K562 (cell line): Measurements from ENCODE around the gene CTDSPL. TPM values are rescaled to one million over a fixed set of nuclear protein-coding genes. Genes with fewer than 3 reads are reported as not detected.

Experiments
- BCL6 ChIP-seq: fragments of 250-450 bp; sonication (Bioruptor Pico); IDR thresholded peaks from 2 replicates; pipeline ENCODE4 v1.4.0; 2020
- CBX1 ChIP-seq: sonication (generic); IDR thresholded peaks from 2 replicates; pipeline ENCODE4 v1.6.1; 2016; ENCODE audit warnings: antibody characterized with exemption, low read depth, mild to moderate bottlenecking
- EHMT2 ChIP-seq: fragments of 450-650 bp; IDR thresholded peaks from 2 replicates; pipeline ENCODE4 v1.6.1; 2018; ENCODE audit warnings: antibody characterized with exemption
- FOXK1 ChIP-seq: sonication (generic); formaldehyde crosslinking; IDR thresholded peaks from 2 replicates; pipeline ENCODE4 v1.8.0; 2022; ENCODE audit warnings: missing genetic modification reagents, mild to moderate bottlenecking, borderline replicate concordance
- GATAD2A ChIP-seq: fragments of 450-650 bp; IDR thresholded peaks from 2 replicates; pipeline ENCODE4 v1.6.1; 2017
- ID3 ChIP-seq, 2 experiments: fragments of 250-450 bp in 1 of 2; fragments of 450-650 bp in 1 of 2; sonication (Bioruptor Pico) in 1 of 2; IDR thresholded peaks; 2 replicates each; pipeline versions ENCODE4 v1.6.1 to v1.8.0; 2016 to 2021; ENCODE audit warnings: mild to moderate bottlenecking in 2 of 2, moderate library complexity in 2 of 2, missing compliant biosample characterization in 1 of 2, missing genetic modification characterization in 1 of 2
- NEUROD1 ChIP-seq: fragments of 150-350 bp; IDR thresholded peaks from 2 replicates; pipeline ENCODE4 v1.6.1; 2014; ENCODE audit warnings: borderline replicate concordance, low read length, low read depth; ENCODE audit not compliant: partially characterized antibody
- NFIX ChIP-seq: fragments of 250-450 bp; sonication (Bioruptor Pico); IDR thresholded peaks from 2 replicates; pipeline ENCODE4 v1.4.0; 2020; ENCODE audit warnings: low read depth, mild to moderate bottlenecking, moderate library complexity
- NFYB ChIP-seq: IDR thresholded peaks from 2 replicates; pipeline ENCODE4 v1.6.1; 2011; ENCODE audit warnings: mild to moderate bottlenecking, moderate library complexity; ENCODE audit not compliant: insufficient read length; ENCODE audit errors: extremely low read depth
- POLR2AphosphoS2 ChIP-seq: IDR thresholded peaks from 2 replicates; pipeline ENCODE4 v1.6.1; 2012; ENCODE audit warnings: low read length, improper control_type of control experiment
- POU5F1 ChIP-seq: fragments of 150-350 bp; IDR thresholded peaks from 2 replicates; pipeline ENCODE4 v1.6.1; 2014; ENCODE audit warnings: borderline replicate concordance, low read length, low read depth, mild to moderate bottlenecking; ENCODE audit not compliant: partially characterized antibody
- TEAD4 ChIP-seq, 2 experiments: sonication (generic) in 1 of 2; formaldehyde crosslinking in 1 of 2; IDR thresholded peaks; 2 replicates each; pipeline versions ENCODE4 v1.6.1 to v1.8.0; 2012 to 2022; ENCODE audit warnings: borderline replicate concordance in 1 of 2, inconsistent platforms in 1 of 2, low read length in 1 of 2, mild to moderate bottlenecking in 1 of 2, missing genetic modification reagents in 1 of 2
- USF1 ChIP-seq: sonication (generic); formaldehyde crosslinking; IDR thresholded peaks from 2 replicates; pipeline ENCODE4 v1.9.0; 2022; ENCODE audit warnings: mild to moderate bottlenecking, missing genetic modification reagents
- ZC3H11A ChIP-seq: IDR thresholded peaks from 2 replicates; pipeline ENCODE4 v1.6.1; 2012; ENCODE audit warnings: low read depth, low read length, improper control_type of control experiment
- ZNF124 ChIP-seq: sonication (generic); formaldehyde crosslinking; IDR thresholded peaks from 2 replicates; pipeline ENCODE4 v1.8.1; 2022; ENCODE audit warnings: missing genetic modification reagents
- ZNF232 ChIP-seq: sonication (generic); formaldehyde crosslinking; IDR thresholded peaks from 2 replicates; pipeline ENCODE4 v1.8.0; 2022; ENCODE audit warnings: mild to moderate bottlenecking, missing genetic modification reagents
- ZNF280B ChIP-seq: fragments of 250-450 bp; sonication (Bioruptor Pico); IDR thresholded peaks from 2 replicates; pipeline ENCODE4 v1.5.1; 2021; ENCODE audit warnings: mild to moderate bottlenecking
- ZNF324 ChIP-seq: fragments of 250-450 bp; sonication (Bioruptor Pico); IDR thresholded peaks from 2 replicates; pipeline ENCODE4 v1.4.0; 2020; ENCODE audit warnings: mild to moderate bottlenecking
- ZNF445 ChIP-seq: fragments of 250-450 bp; sonication (Bioruptor Pico); IDR thresholded peaks from 2 replicates; pipeline ENCODE4 v1.4.0; 2020; ENCODE audit warnings: low read depth, mild to moderate bottlenecking, moderate library complexity
- ZNF589 ChIP-seq: fragments of 200-800 bp; sonication (Bioruptor generic); IDR thresholded peaks from 2 replicates; pipeline ENCODE4 v1.6.1; 2016; ENCODE audit warnings: low read depth, missing genetic modification characterization, missing compliant biosample characterization
- polyA plus RNA-seq, 8 experiments: library from polyadenylated mRNA; depleted of rRNA in 4 of 8; stranded (reverse) in 5 of 8; unstranded in 3 of 8; fragments of >200 nt; fragmentation: Nextera tagmentation in 2 of 8; fragmentation: Illumina TruSeq in 1 of 8; extraction: Ambion mirVana in 2 of 8; extraction: Trizol in 1 of 8; gene quantifications; 2 replicates each; pipeline versions ENCODE4 v1.2.1 to v1.2.3, GENCODE V29; 2011 to 2014; ENCODE audit warnings: inconsistent platforms in 1 of 8, missing spikeins in 1 of 8
- total RNA-seq, 7 experiments: library from RNA; depleted of rRNA in 6 of 7; stranded (reverse); fragments of >200 nt in 6 of 7; fragmentation: Illumina TruSeq in 2 of 7; extraction: Trizol in 2 of 7; gene quantifications; 2 replicates each; pipeline versions ENCODE4 v1.2.1 to v1.2.3, GENCODE V29; 2011 to 2021; ENCODE audit warnings: low replicate concordance in 1 of 7
- TF ChIP-seq, protein P1 (sequence below): fragments of 450-650 bp; IDR thresholded peaks from 2 replicates; pipeline ENCODE4 v1.6.1; 2017; ENCODE audit warnings: antibody characterized with exemption, mild to moderate bottlenecking

CTDSPL gene
- total and polyA plus RNA-seq, 9 of the 15 experiments (the other 6 are each of a cell fraction or from before 2014, with no cell fraction given) = 5.1 to 19.3 (median 11.3) TPM

DNA sequence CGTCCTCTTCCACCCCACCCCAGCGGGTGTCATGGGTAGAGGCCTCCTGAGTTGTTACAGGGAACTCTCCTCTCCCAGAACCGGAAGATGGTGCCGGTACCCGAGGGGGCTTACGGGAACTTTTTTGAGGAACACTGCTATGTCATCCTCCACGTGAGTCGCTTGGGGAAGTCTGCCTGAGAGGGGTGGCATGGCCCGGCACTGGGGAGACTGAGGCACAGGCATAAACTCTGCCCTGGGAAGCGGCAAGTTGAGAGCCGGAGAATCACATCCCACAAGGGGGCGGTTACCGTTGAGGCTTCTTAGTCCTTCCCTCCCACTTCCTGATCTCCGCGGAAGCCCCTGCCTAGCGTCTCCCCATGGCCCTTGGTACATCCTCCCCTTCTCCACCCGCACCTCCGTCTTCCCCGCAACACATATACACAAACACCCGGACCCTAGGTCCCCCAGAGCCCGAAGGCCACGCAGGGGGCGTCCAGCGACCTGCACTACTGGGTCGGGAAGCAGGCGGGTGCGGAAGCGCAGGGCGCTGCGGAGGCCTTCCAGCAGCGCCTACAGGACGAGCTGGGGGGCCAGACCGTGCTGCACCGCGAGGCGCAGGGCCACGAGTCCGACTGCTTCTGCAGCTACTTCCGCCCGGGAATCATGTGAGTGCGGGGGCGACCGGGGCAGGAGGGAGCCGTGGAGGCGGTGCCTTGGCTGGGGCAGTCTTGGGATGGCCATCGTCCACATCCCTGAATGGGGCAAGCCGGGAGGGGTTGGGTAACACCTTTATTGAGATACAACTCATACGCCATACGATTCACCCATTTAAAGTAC, 132.3 kb downstream of the CTDSPL start (continued):
- TF ChIP-seq ZNF124 (CRISPR knock-in tag) = no peak
- TF ChIP-seq NFYB = no peak
- no peak for TF ChIP-seq ZC3H11A
- peak; percentile 72 for TF ChIP-seq USF1 (CRISPR knock-in tag)
- TF ChIP-seq ZNF589 = no peak
- TF ChIP-seq EHMT2 = peak; percentile 66
- no peak for TF ChIP-seq ID3 (CRISPR knock-in tag; IDR thresholded peaks at IDR 0.05)
- TF ChIP-seq ID3 (tag; IDR thresholded peaks at IDR 0.05) = peak; percentile 76
- no peak; the same call in 1 of the 2 replicates for TF ChIP-seq ZNF232
- no peak for TF ChIP-seq ZNF280B (CRISPR knock-in tag)
- TF ChIP-seq POU5F1 = no peak
- TF ChIP-seq, protein P1, sequence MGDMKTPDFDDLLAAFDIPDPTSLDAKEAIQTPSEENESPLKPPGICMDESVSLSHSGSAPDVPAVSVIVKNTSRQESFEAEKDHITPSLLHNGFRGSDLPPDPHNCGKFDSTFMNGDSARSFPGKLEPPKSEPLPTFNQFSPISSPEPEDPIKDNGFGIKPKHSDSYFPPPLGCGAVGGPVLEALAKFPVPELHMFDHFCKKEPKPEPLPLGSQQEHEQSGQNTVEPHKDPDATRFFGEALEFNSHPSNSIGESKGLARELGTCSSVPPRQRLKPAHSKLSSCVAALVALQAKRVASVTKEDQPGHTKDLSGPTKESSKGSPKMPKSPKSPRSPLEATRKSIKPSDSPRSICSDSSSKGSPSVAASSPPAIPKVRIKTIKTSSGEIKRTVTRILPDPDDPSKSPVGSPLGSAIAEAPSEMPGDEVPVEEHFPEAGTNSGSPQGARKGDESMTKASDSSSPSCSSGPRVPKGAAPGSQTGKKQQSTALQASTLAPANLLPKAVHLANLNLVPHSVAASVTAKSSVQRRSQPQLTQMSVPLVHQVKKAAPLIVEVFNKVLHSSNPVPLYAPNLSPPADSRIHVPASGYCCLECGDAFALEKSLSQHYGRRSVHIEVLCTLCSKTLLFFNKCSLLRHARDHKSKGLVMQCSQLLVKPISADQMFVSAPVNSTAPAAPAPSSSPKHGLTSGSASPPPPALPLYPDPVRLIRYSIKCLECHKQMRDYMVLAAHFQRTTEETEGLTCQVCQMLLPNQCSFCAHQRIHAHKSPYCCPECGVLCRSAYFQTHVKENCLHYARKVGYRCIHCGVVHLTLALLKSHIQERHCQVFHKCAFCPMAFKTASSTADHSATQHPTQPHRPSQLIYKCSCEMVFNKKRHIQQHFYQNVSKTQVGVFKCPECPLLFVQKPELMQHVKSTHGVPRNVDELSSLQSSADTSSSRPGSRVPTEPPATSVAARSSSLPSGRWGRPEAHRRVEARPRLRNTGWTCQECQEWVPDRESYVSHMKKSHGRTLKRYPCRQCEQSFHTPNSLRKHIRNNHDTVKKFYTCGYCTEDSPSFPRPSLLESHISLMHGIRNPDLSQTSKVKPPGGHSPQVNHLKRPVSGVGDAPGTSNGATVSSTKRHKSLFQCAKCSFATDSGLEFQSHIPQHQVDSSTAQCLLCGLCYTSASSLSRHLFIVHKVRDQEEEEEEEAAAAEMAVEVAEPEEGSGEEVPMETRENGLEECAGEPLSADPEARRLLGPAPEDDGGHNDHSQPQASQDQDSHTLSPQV = no peak
- TF ChIP-seq TEAD4 (IDR thresholded peaks at IDR 0.05; ENCODE audit: low read length) = peak; percentile 31
- no peak for TF ChIP-seq TEAD4 (CRISPR knock-in tag; IDR thresholded peaks at IDR 0.05; ENCODE audit: borderline replicate concordance)
- TF ChIP-seq CBX1 = peak; percentile 94
- peak; percentile 79 for TF ChIP-seq NEUROD1
- TF ChIP-seq POLR2AphosphoS2 = no peak
- no peak for TF ChIP-seq BCL6 (CRISPR knock-in tag)
- TF ChIP-seq FOXK1 (CRISPR knock-in tag) = peak; percentile 91; the same call in 1 of the 2 replicates
- TF ChIP-seq ZNF324 (CRISPR knock-in tag) = no peak
- TF ChIP-seq ZNF445 = no peak
- TF ChIP-seq GATAD2A = peak; percentile 73; the same call in 1 of the 2 replicates
- no peak for TF ChIP-seq NFIX (CRISPR knock-in tag)
